ENCODE results near the gene SORCS2.

- TF ChIP-seq CTCF (conservative IDR thresholded peaks at IDR 0.05; ENCODE audit: low read depth, low read length) (no peak), POLR2A (IDR thresholded peaks at IDR 0.05; ENCODE audit: low read depth, low read length) (no peak), CEBPB (IDR thresholded peaks at IDR 0.05; ENCODE audit: low read depth, low read length) (no peak), RAD21 (IDR thresholded peaks at IDR 0.05; ENCODE audit: low read length) (no peak), MXI1 (IDR thresholded peaks at IDR 0.05; ENCODE audit: borderline replicate concordance, low read depth, low read length) (no peak), USF2 (IDR thresholded peaks at IDR 0.05; ENCODE audit: low read depth, low read length) (no peak), ELK1 (IDR thresholded peaks at IDR 0.05; ENCODE audit: borderline replicate concordance, low read depth, low read length) (no peak), FOS (IDR thresholded peaks at IDR 0.05; ENCODE audit: low read depth, low read length) (no peak), SMC3 (IDR thresholded peaks at IDR 0.05; ENCODE audit: low read depth, low read length) (no peak), MAFK (IDR thresholded peaks at IDR 0.05; ENCODE audit: low read depth, low read length) (no peak), NFE2L2 (IDR thresholded peaks at IDR 0.05; ENCODE audit: low read depth, low read length) (no peak), BHLHE40 (IDR thresholded peaks at IDR 0.05; ENCODE audit: low read depth, low read length) (no peak), RFX5 (IDR thresholded peaks at IDR 0.05; ENCODE audit: low read depth, low read length) (no peak)
Observed at GRCh38 chr4:7379186-7379585, 186.8 kb downstream of the SORCS2 start.
